Progenitor cell of endocrine pancreas (in vitro differentiated cells): ENCODE measurements around the gene WNT2B. TPM values are rescaled to one million over a fixed set of nuclear protein-coding genes. Genes with fewer than 3 reads are reported as not detected.

Experiments
- DNase-seq: peaks from one replicate; pipeline ENCODE4 v3.0.0; 2021; ENCODE audit warnings: low spot score; ENCODE audit not compliant: unreplicated experiment
- H3K27ac Mint-ChIP-seq: 2 replicates; pipeline ENCODE4 v1.8.0; 2021; ENCODE audit warnings: mild to moderate bottlenecking, moderate library complexity, mixed read lengths
- H3K27me3 Mint-ChIP-seq: 2 replicates; pipeline ENCODE4 v1.8.0; 2021; ENCODE audit warnings: mixed read lengths
- H3K36me3 Mint-ChIP-seq: 2 replicates; pipeline ENCODE4 v1.8.0; 2022; ENCODE audit warnings: mixed read lengths; ENCODE audit not compliant: insufficient read depth
- H3K4me1 Mint-ChIP-seq: 2 replicates; pipeline ENCODE4 v1.8.0; 2021; ENCODE audit warnings: low read depth, mixed read lengths
- H3K4me3 Mint-ChIP-seq: 2 replicates; pipeline ENCODE4 v1.8.0; 2021; ENCODE audit warnings: low read depth, mild to moderate bottlenecking, moderate library complexity, mixed read lengths
- H3K9me3 Mint-ChIP-seq: 2 replicates; pipeline ENCODE4 v1.8.0; 2021; ENCODE audit warnings: low read depth, mixed read lengths
- total RNA-seq: library from RNA; stranded (reverse); gene quantifications from 2 replicates; pipeline ENCODE4 v1.2.1, GENCODE V29; 2021
- TF ChIP-seq, protein P1 (sequence below): fragments of 200-600 bp; sonication (generic); IDR thresholded peaks from one replicate; pipeline ENCODE4 v1.5.0; 2021; ENCODE audit warnings: antibody characterized with exemption, mild to moderate bottlenecking; ENCODE audit not compliant: unreplicated experiment

Gene WNT2B
- total RNA-seq, 1 donor from 2014 or later: 0.77 TPM

DNA sequence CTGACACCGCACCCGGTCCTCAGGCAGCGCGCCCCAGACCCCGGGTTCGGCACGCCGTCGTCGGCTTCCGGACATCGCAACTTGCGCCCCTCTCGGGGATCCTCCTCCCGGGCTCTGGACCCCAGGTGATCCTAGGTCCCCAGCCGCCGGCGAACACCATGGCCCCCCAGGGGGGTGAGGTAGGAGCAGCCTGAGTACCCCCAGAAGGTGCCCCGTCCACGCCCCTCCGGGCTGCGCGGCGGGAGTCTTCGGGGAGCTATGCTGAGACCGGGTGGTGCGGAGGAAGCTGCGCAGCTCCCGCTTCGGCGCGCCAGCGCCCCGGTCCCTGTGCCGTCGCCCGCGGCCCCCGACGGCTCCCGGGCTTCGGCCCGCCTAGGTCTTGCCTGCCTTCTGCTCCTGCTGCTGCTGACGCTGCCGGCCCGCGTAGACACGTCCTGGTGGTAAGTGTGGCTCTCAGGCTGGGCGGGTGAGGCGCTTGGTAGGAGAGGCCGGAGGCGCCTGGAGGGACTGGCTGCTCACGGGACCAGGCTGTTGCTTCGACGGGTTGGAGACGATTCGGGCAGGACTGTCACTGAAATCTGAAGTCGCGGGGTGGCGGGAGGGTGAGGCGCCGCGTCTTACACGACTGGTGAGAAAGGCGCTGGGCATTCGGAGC is 367 bp downstream of the WNT2B start:
- Mint-ChIP-seq H3K36me3 (no peaks in the 10 kb centered on the region), H3K4me1 (no peaks in the 10 kb centered on the region), H3K9me3 (no peaks in the 10 kb centered on the region), H3K27ac (no peak overlapping the region), H3K4me3 (peak overlapping the region; percentile 40), H3K27me3 (peaks cover 91% of the 10 kb centered on the region)
- TF ChIP-seq, protein P1, sequence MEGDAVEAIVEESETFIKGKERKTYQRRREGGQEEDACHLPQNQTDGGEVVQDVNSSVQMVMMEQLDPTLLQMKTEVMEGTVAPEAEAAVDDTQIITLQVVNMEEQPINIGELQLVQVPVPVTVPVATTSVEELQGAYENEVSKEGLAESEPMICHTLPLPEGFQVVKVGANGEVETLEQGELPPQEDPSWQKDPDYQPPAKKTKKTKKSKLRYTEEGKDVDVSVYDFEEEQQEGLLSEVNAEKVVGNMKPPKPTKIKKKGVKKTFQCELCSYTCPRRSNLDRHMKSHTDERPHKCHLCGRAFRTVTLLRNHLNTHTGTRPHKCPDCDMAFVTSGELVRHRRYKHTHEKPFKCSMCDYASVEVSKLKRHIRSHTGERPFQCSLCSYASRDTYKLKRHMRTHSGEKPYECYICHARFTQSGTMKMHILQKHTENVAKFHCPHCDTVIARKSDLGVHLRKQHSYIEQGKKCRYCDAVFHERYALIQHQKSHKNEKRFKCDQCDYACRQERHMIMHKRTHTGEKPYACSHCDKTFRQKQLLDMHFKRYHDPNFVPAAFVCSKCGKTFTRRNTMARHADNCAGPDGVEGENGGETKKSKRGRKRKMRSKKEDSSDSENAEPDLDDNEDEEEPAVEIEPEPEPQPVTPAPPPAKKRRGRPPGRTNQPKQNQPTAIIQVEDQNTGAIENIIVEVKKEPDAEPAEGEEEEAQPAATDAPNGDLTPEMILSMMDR: no peak
- DNase-seq: no peak

DNA sequence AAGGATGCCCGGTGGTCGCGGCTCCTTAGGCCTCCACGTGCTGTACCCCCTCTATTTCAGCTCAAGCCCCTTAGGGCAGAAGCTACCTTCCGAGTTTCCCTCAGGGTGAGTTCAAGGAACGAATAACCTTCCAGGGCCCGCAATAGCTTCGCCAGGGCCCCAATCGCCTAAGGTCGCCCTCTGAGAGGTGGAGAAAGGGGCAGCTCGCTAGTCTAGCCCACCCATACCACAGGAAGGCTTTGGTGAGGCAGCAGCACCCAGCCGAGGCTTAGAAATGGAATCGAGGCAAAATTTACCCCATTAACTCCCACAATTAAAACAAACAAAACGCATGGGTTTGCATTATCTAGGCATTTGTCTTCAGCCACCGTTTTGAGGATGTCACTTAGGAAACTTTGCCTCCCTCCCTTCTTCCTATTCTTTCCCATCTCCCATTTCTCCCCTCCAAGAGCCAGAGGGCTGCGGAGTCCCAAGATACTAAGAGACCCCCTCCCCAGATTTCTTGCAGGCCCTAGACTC is 954 bp downstream of the WNT2B start:
- peaks cover 91% of the 10 kb centered on the region for H3K27me3 Mint-ChIP-seq
- TF ChIP-seq, protein P1: no peak
- no peak overlapping the region for H3K27ac Mint-ChIP-seq
- no peaks in the 10 kb centered on the region for H3K4me1 Mint-ChIP-seq
- H3K9me3 Mint-ChIP-seq: no peaks in the 10 kb centered on the region
- peak overlapping the region; percentile 40 for H3K4me3 Mint-ChIP-seq
- no peak for DNase-seq
- no peaks in the 10 kb centered on the region for H3K36me3 Mint-ChIP-seq

DNA sequence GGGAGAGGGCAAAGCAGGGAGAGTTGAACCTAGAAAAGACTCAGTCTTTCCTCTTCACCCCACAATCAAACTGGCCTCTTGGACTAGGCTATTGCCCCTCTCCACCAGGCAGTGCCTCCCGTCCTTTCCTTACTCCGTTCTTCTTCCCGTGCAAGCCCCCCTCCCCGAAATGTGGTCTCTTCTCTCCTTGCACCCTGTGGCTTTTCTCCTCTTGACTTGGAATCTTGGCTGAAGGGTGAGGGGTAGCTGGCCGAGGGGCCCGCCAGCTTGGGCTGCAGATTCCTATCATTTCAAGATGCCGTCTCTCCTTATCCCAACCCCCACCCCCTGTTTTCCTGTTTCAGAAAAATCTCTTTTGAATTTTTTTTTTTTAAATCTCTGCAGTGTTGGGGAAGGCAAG is 1.6 kb downstream of the WNT2B start:
- H3K27me3 Mint-ChIP-seq: peaks cover 91% of the 10 kb centered on the region
- no peak overlapping the region for H3K27ac Mint-ChIP-seq
- H3K4me3 Mint-ChIP-seq: no peak overlapping the region

DNA sequence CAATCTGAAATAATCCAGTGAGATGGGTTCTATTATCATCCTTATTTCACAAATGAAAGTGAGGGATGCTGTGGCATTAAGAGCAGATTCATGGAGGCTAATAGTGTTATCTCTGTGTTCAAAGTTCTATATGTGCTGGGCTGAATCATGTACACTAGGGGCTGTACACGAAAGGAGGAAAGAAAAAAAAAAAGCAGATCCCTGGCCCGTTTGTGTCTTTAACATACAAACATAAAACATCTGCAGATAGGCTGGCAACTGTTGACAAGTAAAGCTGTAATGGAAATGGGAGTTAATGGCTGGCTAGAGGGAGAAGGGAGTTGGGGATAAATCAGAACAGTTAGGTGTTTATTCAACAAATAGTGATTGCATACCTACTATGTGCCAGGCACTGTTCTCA is 3.1 kb downstream of the WNT2B start:
- Mint-ChIP-seq H3K4me3 (no peak overlapping the region), H3K4me1 (peaks cover 6% of the 10 kb centered on the region), H3K27me3 (peaks cover 82% of the 10 kb centered on the region)

More for the DNA sequence above, 1.6 kb downstream of the WNT2B start:
- no peak for DNase-seq
- Mint-ChIP-seq H3K36me3 (no peaks in the 10 kb centered on the region), H3K4me1 (peaks cover 2% of the 10 kb centered on the region), H3K9me3 (no peaks in the 10 kb centered on the region)
- TF ChIP-seq, protein P1: no peak

DNA sequence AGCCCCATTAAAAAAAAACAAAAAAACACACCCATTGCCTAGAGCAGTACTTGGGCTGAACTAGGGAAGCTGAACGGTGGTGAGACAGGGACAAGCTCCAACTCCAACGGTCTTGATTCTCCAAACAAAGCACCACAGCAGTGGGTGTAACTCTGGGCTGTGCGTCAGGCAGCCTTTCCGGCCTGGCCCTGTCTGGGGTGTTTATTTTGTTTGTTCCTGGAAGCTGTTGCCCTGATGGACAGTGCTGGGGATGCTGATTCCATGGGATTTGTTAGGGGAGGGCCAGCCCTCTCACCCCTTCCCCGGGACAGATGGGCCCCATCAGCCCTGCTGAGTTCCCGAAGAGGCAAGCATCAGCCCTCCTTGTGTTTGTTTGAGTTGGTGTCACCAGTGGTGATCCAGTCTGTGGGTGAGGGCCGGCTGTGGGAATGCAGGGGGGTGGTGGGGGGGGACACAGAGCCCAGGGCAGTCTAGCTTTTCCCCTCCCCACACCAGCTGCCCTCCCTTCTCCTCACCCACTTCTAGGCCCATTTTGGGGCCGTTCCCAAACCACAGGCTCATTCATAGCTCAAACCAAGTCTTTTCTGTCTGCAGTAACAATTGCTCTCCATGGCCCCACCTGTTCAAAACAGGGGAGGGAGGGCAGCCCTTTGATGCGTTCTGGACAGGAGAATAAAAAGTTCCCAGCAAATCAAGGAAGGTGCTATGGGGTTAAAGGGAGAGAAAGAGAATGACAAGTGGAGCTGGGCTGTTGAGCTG is 4.5 kb downstream of the WNT2B start:
- Mint-ChIP-seq H3K36me3 (peaks cover 3% of the 10 kb centered on the region), H3K4me1 (peaks cover 6% of the 10 kb centered on the region), H3K4me3 (no peak overlapping the region), H3K27me3 (peaks cover 68% of the 10 kb centered on the region), H3K9me3 (no peaks in the 10 kb centered on the region), H3K27ac (no peak overlapping the region)
- DNase-seq: no peak
- TF ChIP-seq, protein P1: no peak

More for the DNA sequence above, 3.1 kb downstream of the WNT2B start:
- DNase-seq: no peak
- Mint-ChIP-seq H3K36me3 (no peaks in the 10 kb centered on the region), H3K27ac (no peak overlapping the region), H3K9me3 (no peaks in the 10 kb centered on the region)
- TF ChIP-seq, protein P1: no peak
